ENCODE data around the gene TNFSF13B. TPM values are rescaled to one million over a fixed set of nuclear protein-coding genes. Genes with fewer than 3 reads are reported as not detected.

The TNFSF13B gene
- total and polyA plus RNA-seq, 10 of the 15 experiments (the other 5 are each of a cell fraction or from before 2014, with no cell fraction given), result 11.0 to 64.2 (median 17.0) TPM

DNA sequence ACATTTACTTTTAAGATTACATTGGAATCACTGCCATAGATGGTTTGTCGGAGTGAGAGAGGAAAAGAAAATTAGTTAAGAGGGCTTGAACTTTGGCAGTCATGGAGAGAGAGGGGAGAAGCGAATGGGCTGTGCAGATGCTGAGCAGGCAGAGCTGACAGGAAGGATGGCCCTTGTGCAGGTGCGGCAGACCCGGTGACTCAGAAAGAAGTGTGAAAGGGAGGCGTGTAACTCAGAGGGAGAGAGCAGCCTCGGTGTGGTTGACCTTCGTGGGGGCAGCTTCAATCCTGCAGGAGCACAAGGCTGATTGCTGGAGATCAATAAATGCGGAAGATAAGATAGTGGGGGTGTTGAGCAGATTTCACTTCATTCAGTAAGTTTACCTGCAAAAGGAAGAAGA is 76.9 kb downstream of the TNFSF13B start (continued):
- TF ChIP-seq RELA (IDR thresholded peaks at IDR 0.05; ENCODE audit: borderline replicate concordance, partially characterized antibody) (no peak), POLR2A (IDR thresholded peaks at IDR 0.05; ENCODE audit: low read depth, low read length) (no peak), ATF7 (IDR thresholded peaks at IDR 0.05; ENCODE audit: low read depth) (no peak), ZNF384 (IDR thresholded peaks at IDR 0.05; ENCODE audit: borderline replicate concordance, low read depth, low read length) (no peak), NFYA (IDR thresholded peaks at IDR 0.05; ENCODE audit: borderline replicate concordance, low read depth, low read length) (no peak), WRNIP1 (IDR thresholded peaks at IDR 0.05; ENCODE audit: borderline replicate concordance, low read depth, low read length) (no peak), SMAD1 (IDR thresholded peaks at IDR 0.05; ENCODE audit: low read depth, partially characterized antibody) (no peak)
- TF ChIP-seq, protein P1, sequence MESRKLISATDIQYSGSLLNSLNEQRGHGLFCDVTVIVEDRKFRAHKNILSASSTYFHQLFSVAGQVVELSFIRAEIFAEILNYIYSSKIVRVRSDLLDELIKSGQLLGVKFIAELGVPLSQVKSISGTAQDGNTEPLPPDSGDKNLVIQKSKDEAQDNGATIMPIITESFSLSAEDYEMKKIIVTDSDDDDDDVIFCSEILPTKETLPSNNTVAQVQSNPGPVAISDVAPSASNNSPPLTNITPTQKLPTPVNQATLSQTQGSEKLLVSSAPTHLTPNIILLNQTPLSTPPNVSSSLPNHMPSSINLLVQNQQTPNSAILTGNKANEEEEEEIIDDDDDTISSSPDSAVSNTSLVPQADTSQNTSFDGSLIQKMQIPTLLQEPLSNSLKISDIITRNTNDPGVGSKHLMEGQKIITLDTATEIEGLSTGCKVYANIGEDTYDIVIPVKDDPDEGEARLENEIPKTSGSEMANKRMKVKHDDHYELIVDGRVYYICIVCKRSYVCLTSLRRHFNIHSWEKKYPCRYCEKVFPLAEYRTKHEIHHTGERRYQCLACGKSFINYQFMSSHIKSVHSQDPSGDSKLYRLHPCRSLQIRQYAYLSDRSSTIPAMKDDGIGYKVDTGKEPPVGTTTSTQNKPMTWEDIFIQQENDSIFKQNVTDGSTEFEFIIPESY (IDR thresholded peaks at IDR 0.05), result no peak
- TF ChIP-seq, protein P2, sequence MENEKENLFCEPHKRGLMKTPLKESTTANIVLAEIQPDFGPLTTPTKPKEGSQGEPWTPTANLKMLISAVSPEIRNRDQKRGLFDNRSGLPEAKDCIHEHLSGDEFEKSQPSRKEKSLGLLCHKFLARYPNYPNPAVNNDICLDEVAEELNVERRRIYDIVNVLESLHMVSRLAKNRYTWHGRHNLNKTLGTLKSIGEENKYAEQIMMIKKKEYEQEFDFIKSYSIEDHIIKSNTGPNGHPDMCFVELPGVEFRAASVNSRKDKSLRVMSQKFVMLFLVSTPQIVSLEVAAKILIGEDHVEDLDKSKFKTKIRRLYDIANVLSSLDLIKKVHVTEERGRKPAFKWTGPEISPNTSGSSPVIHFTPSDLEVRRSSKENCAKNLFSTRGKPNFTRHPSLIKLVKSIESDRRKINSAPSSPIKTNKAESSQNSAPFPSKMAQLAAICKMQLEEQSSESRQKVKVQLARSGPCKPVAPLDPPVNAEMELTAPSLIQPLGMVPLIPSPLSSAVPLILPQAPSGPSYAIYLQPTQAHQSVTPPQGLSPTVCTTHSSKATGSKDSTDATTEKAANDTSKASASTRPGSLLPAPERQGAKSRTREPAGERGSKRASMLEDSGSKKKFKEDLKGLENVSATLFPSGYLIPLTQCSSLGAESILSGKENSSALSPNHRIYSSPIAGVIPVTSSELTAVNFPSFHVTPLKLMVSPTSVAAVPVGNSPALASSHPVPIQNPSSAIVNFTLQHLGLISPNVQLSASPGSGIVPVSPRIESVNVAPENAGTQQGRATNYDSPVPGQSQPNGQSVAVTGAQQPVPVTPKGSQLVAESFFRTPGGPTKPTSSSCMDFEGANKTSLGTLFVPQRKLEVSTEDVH (IDR thresholded peaks at IDR 0.05; ENCODE audit: low read depth, partially characterized antibody), result no peak

All from GM12878 (cell line).